A549 (cell line): ENCODE data around the gene GSTA3. TPM values are rescaled to one million over a fixed set of nuclear protein-coding genes. Genes with fewer than 3 reads are reported as not detected.

ENCODE experiments used
- ESRRA ChIP-seq: fragments of 150-350 bp; IDR thresholded peaks from 2 replicates; pipeline ENCODE4 v1.6.1; 2014; ENCODE audit warnings: mild to moderate bottlenecking, low read length, borderline replicate concordance
- MAZ ChIP-seq: fragments of 150-350 bp; IDR thresholded peaks from 2 replicates; pipeline ENCODE4 v1.6.1; 2014; ENCODE audit warnings: antibody characterized with exemption, low read depth, low read length, borderline replicate concordance
- polyA plus RNA-seq, 4 experiments: library from polyadenylated mRNA; depleted of rRNA in 3 of 4; stranded (reverse); fragments of >200 nt; fragmentation: RNase III in 1 of 4; extraction: RNeasy Plus Mini Kit Qiagen cat#74134 plus additional on column Dnase treatment in 1 of 4; gene quantifications; 2 replicates in 3 of 4; 3 replicates in 1 of 4; pipeline ENCODE4 v1.2.3, GENCODE V29; 2011 to 2017

The GSTA3 gene
- polyA plus RNA-seq, 2 of the 4 experiments (the other 2 are of a cell fraction): not detected

DNA sequence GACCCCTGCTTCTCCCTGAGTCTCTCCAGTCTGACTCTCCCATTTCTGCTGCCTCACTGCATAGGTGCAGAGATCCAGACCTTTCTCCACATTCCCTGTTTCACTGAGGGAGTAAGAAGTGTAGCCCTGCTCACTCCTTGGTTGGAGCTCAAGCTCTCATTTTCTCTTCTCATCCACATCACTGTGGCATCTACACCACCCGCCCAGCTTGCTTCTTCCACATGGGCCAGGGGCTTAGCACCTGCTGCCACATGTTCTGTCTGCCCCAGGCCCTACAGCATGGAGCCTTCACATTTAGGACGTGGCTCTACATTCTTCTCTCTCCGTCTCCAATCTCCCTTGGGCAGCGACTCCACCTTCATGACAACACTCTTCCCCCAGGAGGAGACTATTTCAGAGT lies 60.4 kb downstream of the GSTA3 start (continued):
- TF ChIP-seq ESRRA (no peak), MAZ (no peak)

Other genes with a start within 250 kb of the GSTA3 start
- 40.5 and 63.8 TPM in 2 replicates for gene TMEM14A, start 238.6 kb downstream of the GSTA3 start, polyA plus RNA-seq (2011; rRNA removed)
- 49.8 to 53.4 TPM (median 52.7 TPM) in 3 replicates for gene TMEM14A, start 238.6 kb downstream of the GSTA3 start, polyA plus RNA-seq (2017; fragmentation: RNase III; extraction: RNeasy Plus Mini Kit Qiagen cat#74134 plus additional on column Dnase treatment)
- gene GSTA2, start 146.2 kb downstream of the GSTA3 start, polyA plus RNA-seq (2011; rRNA removed): 0.68 and 0.70 TPM in 2 replicates
- 0.10 TPM in 1 of 3 replicates, not detected in the others for gene GSTA2, start 146.2 kb downstream of the GSTA3 start, polyA plus RNA-seq (2017; fragmentation: RNase III; extraction: RNeasy Plus Mini Kit Qiagen cat#74134 plus additional on column Dnase treatment)
- 0.81 and 0.93 TPM in 2 replicates for gene GSTA1, start 105.9 kb downstream of the GSTA3 start, polyA plus RNA-seq (2011; rRNA removed)
- gene GSTA1, start 105.9 kb downstream of the GSTA3 start, polyA plus RNA-seq (2017; fragmentation: RNase III; extraction: RNeasy Plus Mini Kit Qiagen cat#74134 plus additional on column Dnase treatment): 0.09 TPM in 1 of 3 replicates, not detected in the others
- gene GSTA5, start 68.9 kb downstream of the GSTA3 start, polyA plus RNA-seq (2011; rRNA removed): not detected in 2 replicates
- gene GSTA5, start 68.9 kb downstream of the GSTA3 start, polyA plus RNA-seq (2017; fragmentation: RNase III; extraction: RNeasy Plus Mini Kit Qiagen cat#74134 plus additional on column Dnase treatment): not detected in 3 replicates
- gene GSTA4, start 85.6 kb upstream of the GSTA3 start, polyA plus RNA-seq (2011; rRNA removed): 29.2 and 30.6 TPM in 2 replicates
- 12.6 to 13.3 TPM (median 12.8 TPM) in 3 replicates for gene GSTA4, start 85.6 kb upstream of the GSTA3 start, polyA plus RNA-seq (2017; fragmentation: RNase III; extraction: RNeasy Plus Mini Kit Qiagen cat#74134 plus additional on column Dnase treatment)
- gene CILK1, start 152.1 kb upstream of the GSTA3 start, polyA plus RNA-seq (2011; rRNA removed): 7.4 and 7.9 TPM in 2 replicates
- gene CILK1, start 152.1 kb upstream of the GSTA3 start, polyA plus RNA-seq (2017; fragmentation: RNase III; extraction: RNeasy Plus Mini Kit Qiagen cat#74134 plus additional on column Dnase treatment): 1.8 to 2.1 TPM (median 1.9 TPM) in 3 replicates
- 67.6 and 72.1 TPM in 2 replicates for gene FBXO9, start 155.7 kb upstream of the GSTA3 start, polyA plus RNA-seq (2011; rRNA removed)
- 30.2 to 34.0 TPM (median 32.1 TPM) in 3 replicates for gene FBXO9, start 155.7 kb upstream of the GSTA3 start, polyA plus RNA-seq (2017; fragmentation: RNase III; extraction: RNeasy Plus Mini Kit Qiagen cat#74134 plus additional on column Dnase treatment)
- gene GCM1, start 239.1 kb upstream of the GSTA3 start, polyA plus RNA-seq (2011; rRNA removed): 0.03 TPM in 1 of 2 replicates, not detected in the other
- gene GCM1, start 239.1 kb upstream of the GSTA3 start, polyA plus RNA-seq (2017; fragmentation: RNase III; extraction: RNeasy Plus Mini Kit Qiagen cat#74134 plus additional on column Dnase treatment): 0.04 to 0.08 TPM in 2 of 3 replicates, not detected in the other